ENCODE data around the gene HILPDA. TPM values are rescaled to one million over a fixed set of nuclear protein-coding genes. Genes with fewer than 3 reads are reported as not detected.

HILPDA gene
- total and polyA plus RNA-seq, 5 experiments from 2014 or later = 2.9 to 3.8 (median 3.4) TPM

DNA sequence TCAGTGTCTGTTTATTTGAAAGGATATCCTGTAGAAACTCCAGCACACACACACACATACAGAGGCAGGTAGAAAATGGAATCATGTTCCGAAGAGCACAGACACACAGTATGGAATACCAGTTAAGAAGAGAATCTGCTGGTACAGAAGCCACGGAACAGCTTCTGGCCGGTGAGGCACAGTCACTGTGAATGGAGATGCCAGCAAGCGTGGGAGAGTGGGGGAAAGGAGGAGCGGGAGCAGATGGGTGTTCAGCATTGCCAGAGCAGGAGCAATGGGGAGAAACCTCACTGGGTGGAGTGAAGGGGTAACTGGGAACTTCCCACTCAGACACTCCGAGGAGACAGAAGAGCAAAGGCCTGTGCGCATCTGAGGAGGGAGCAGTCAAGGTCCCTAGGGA is 36.4 kb upstream of the HILPDA start:
- DNase-seq = no peak
- H3K4me1 Mint-ChIP-seq = peaks cover 0 to 23% (median 1%) of the 10 kb centered on the region in 4 donors
- no peaks in the 10 kb centered on the region for H3K36me3 Mint-ChIP-seq
- ATAC-seq = no peak
- H3K27me3 Mint-ChIP-seq = peaks cover 0 to 7% (median 0%) of the 10 kb centered on the region in 5 donors
- H3K4me3 Mint-ChIP-seq = no peak overlapping the region
- POLR2A ChIA-PET = interaction anchor here (1.2 kb wide), 1 partner anchor 19 kb away, joined by 3 read pairs; no protein-coding TSS in a partner anchor
- H3K9me3 Mint-ChIP-seq = no peaks in the 10 kb centered on the region
- H3K27ac Mint-ChIP-seq = peak overlapping the region in 1 of 10 donors; percentile 25

GRCh38 chr7:128420773-128421172 is 34.9 kb upstream of the HILPDA start:
- H3K9me3 Mint-ChIP-seq = no peaks in the 10 kb centered on the region
- no peak overlapping the region for H3K27ac Mint-ChIP-seq

GRCh38 chr7:128421384-128421783 is 34.3 kb upstream of the HILPDA start:
- Mint-ChIP-seq H3K4me3 (no peak overlapping the region), H3K27me3 (peaks cover 0 to 7% (median 0%) of the 10 kb centered on the region in 5 donors), H3K4me1 (peaks cover 0 to 23% (median 1%) of the 10 kb centered on the region in 4 donors), H3K36me3 (no peaks in the 10 kb centered on the region), H3K27ac (no peak overlapping the region), H3K9me3 (no peaks in the 10 kb centered on the region)
- ATAC-seq (no peak), DNase-seq (no peak)
- POLR2A ChIA-PET = no interaction called here

More at GRCh38 chr7:128420773-128421172, 34.9 kb upstream of the HILPDA start:
- DNase-seq (no peak), ATAC-seq (no peak)
- Mint-ChIP-seq H3K4me3 (no peak overlapping the region), H3K4me1 (peaks cover 0 to 23% (median 1%) of the 10 kb centered on the region in 4 donors), H3K27me3 (peaks cover 0 to 7% (median 0%) of the 10 kb centered on the region in 5 donors), H3K36me3 (no peaks in the 10 kb centered on the region)
- POLR2A ChIA-PET = no interaction called here

GRCh38 chr7:128422037-128422436 is 33.6 kb upstream of the HILPDA start:
- Mint-ChIP-seq H3K27me3 (peaks cover 0 to 7% (median 0%) of the 10 kb centered on the region in 5 donors), H3K36me3 (no peaks in the 10 kb centered on the region), H3K9me3 (no peaks in the 10 kb centered on the region), H3K4me3 (no peak overlapping the region), H3K27ac (peak overlapping the region in 1 of 10 donors; percentile 43), H3K4me1 (peaks cover 0 to 23% (median 1%) of the 10 kb centered on the region in 4 donors)
- no peak for DNase-seq
- POLR2A ChIA-PET = no interaction called here
- ATAC-seq = no peak

GRCh38 chr7:128422842-128423241 is 32.8 kb upstream of the HILPDA start:
- ATAC-seq (no peak), DNase-seq (no peak)
- POLR2A ChIA-PET = interaction anchor here (1.5 kb wide), 1 partner anchor 19 kb away, joined by 5 read pairs; no protein-coding TSS in a partner anchor
- Mint-ChIP-seq H3K36me3 (no peaks in the 10 kb centered on the region), H3K27ac (no peak overlapping the region), H3K27me3 (peaks cover 0 to 7% (median 0%) of the 10 kb centered on the region in 5 donors), H3K4me1 (peaks cover 0 to 23% (median 1%) of the 10 kb centered on the region in 4 donors), H3K9me3 (no peaks in the 10 kb centered on the region), H3K4me3 (peak overlapping the region in 2 of 10 donors; percentile 10 to 53)

DNA sequence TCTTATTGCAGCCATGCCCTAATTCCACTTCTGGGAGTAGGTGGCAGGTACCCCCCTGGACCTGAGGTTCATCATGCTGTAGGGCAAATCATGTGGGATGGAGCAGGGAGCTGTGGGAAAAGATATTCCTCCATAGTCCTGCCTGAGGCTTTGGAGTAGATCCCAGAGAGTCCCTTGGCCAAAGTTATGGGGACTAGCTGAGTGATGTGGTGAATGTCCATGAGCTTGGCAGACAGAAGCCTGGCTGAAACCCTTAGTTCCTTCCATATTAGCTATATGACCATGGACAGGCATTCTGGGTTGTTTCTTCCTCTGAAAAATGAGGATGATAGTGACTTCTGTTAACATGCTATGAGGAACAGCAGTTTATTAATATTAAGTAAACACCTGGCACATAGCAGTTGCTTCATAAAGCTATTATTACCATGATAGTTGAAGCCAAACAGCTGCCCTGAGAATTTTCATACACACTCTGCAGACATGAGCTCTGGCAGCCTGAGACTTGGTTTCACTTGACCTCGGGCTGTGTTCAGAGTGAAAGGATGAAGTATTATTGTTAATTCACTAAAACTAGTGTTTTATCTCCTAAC is 30.9 kb upstream of the HILPDA start:
- no peaks in the 10 kb centered on the region for H3K9me3 Mint-ChIP-seq
- POLR2A ChIA-PET = interaction anchor here (0.6 to 1.5 kb wide), 6 partner anchors 15 to 1074 kb away, joined by 3 to 11 read pairs (median 4); partner anchors contain the start of gene IMPDH1
- H3K4me1 Mint-ChIP-seq = peaks cover 0 to 23% (median 1%) of the 10 kb centered on the region in 4 donors
- ATAC-seq (no peak), DNase-seq (no peak)
- H3K27me3 Mint-ChIP-seq = peaks cover 3 to 7% (median 7%) of the 10 kb centered on the region in 5 donors
- H3K4me3 Mint-ChIP-seq = no peak overlapping the region
- no peaks in the 10 kb centered on the region for H3K36me3 Mint-ChIP-seq
- no peak overlapping the region for H3K27ac Mint-ChIP-seq

DNA sequence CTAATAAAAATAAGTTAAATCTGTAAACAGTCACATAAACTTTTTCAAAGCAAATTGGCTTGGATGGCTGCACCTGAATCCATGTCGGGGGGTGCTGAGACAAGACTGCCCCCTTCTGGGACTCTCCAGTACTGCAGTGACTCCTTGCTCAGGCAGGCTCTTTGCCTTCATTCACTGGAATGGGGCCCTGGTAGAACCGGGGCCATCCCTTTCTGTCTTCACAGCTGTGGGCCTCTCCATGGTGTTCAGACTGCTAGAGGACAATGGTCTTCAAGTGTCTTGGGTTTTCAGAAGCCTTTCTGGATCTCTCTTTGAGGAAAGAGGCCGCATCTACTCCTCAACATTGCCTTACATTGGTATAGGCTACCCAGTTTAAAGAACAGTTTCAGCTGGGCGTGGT is 29.8 kb upstream of the HILPDA start:
- Mint-ChIP-seq H3K27me3 (peaks cover 3 to 15% (median 9%) of the 10 kb centered on the region in 5 donors), H3K36me3 (no peaks in the 10 kb centered on the region), H3K9me3 (no peaks in the 10 kb centered on the region), H3K27ac (no peak overlapping the region), H3K4me1 (peaks cover 0 to 20% (median 1%) of the 10 kb centered on the region in 4 donors), H3K4me3 (no peak overlapping the region)
- ATAC-seq (peak; percentile 82 to 88), DNase-seq (peak; percentile 51 to 87 (median 74))
- POLR2A ChIA-PET = interaction anchor here (1.0 to 1.7 kb wide), 4 partner anchors 16 to 34 kb away, joined by 3 to 11 read pairs (median 6); partner anchors contain the start of gene IMPDH1

- no peak overlapping the region for H3K4me3 Mint-ChIP-seq
- peaks cover 0 to 13% (median 1%) of the 10 kb centered on the region in 4 donors for H3K4me1 Mint-ChIP-seq
- H3K27ac Mint-ChIP-seq = no peak overlapping the region
- H3K9me3 Mint-ChIP-seq = no peaks in the 10 kb centered on the region
- H3K36me3 Mint-ChIP-seq = no peaks in the 10 kb centered on the region
- H3K27me3 Mint-ChIP-seq = peaks cover 3 to 15% (median 9%) of the 10 kb centered on the region in 5 donors
- ATAC-seq = peak; percentile 68 to 83
- POLR2A ChIA-PET = interaction anchor here (0.6 to 2.4 kb wide), 6 partner anchors 23 to 627 kb away, joined by 3 to 8 read pairs (median 3); partner anchors contain the start of gene HILPDA
- DNase-seq = peak in 3 of 10 donors; percentile 54 to 61 (median 55)
Observed at GRCh38 chr7:128427289-128427891, 28.3 kb upstream of the HILPDA start.

GRCh38 chr7:128430207-128430606 is 25.5 kb upstream of the HILPDA start:
- DNase-seq = no peak
- no peak for ATAC-seq
- no peak overlapping the region for H3K4me3 Mint-ChIP-seq
- peaks cover 3 to 15% (median 9%) of the 10 kb centered on the region in 5 donors for H3K27me3 Mint-ChIP-seq
- no peaks in the 10 kb centered on the region for H3K9me3 Mint-ChIP-seq
- no peaks in the 10 kb centered on the region for H3K36me3 Mint-ChIP-seq
- POLR2A ChIA-PET = interaction anchor here (0.9 kb wide), 1 partner anchor 23 kb away, joined by 5 read pairs; no protein-coding TSS in a partner anchor
- H3K4me1 Mint-ChIP-seq = no peaks in the 10 kb centered on the region
- peak overlapping the region in 1 of 10 donors; percentile 18 for H3K27ac Mint-ChIP-seq

- POLR2A ChIA-PET = no interaction called here
- Mint-ChIP-seq H3K36me3 (no peaks in the 10 kb centered on the region), H3K27me3 (peaks cover 3 to 15% (median 9%) of the 10 kb centered on the region in 5 donors), H3K27ac (no peak overlapping the region), H3K9me3 (no peaks in the 10 kb centered on the region), H3K4me3 (no peak overlapping the region), H3K4me1 (no peaks in the 10 kb centered on the region)
- DNase-seq (no peak), ATAC-seq (no peak)
Observed at GRCh38 chr7:128431221-128431620, 24.5 kb upstream of the HILPDA start.

DNA sequence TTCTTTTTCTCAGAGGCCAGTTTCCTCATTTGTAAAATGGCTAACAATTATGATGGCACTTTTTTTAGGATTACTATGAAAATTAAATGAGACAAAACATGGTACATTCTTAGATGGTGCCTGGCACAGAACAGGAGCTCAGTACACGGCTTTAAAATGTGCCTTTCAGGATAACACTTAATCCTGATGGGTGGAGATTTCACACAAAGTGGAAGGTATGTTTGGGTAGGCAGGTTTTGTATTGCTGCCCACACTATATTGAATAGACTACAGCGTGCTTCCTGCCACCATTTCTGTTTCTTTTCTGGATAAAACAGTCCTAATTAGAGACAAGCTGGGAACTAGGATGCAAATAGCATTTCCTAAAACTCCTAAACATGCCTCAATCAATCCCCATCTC is 23.9 kb upstream of the HILPDA start:
- DNase-seq = no peak
- Mint-ChIP-seq H3K4me3 (no peak overlapping the region), H3K27ac (no peak overlapping the region), H3K27me3 (peaks cover 3 to 15% (median 9%) of the 10 kb centered on the region in 5 donors), H3K4me1 (no peaks in the 10 kb centered on the region), H3K36me3 (no peaks in the 10 kb centered on the region), H3K9me3 (no peaks in the 10 kb centered on the region)
- ATAC-seq = no peak
- POLR2A ChIA-PET = no interaction called here

- no peak overlapping the region for H3K27ac Mint-ChIP-seq
- H3K27me3 Mint-ChIP-seq = peaks cover under 1 to 10% (median 6%) of the 10 kb centered on the region in 5 donors
- DNase-seq = no peak
- no peak overlapping the region for H3K4me3 Mint-ChIP-seq
- no peak for ATAC-seq
- H3K4me1 Mint-ChIP-seq = peaks cover 0 to 12% (median 0%) of the 10 kb centered on the region in 4 donors
- no peaks in the 10 kb centered on the region for H3K9me3 Mint-ChIP-seq
- POLR2A ChIA-PET = no interaction called here
- H3K36me3 Mint-ChIP-seq = no peaks in the 10 kb centered on the region
Observed at GRCh38 chr7:128434413-128435326, 21.0 kb upstream of the HILPDA start.
